Lung (tissue), 12 donors: ENCODE results near the gene SLC7A10. TPM values are rescaled to one million over a fixed set of nuclear protein-coding genes. Genes with fewer than 3 reads are reported as not detected.
"Not testable (repeated sequence)": the region's sequence is repeated elsewhere in the genome, so short reads cannot be mapped to it uniquely, and the experiment has no call there.

Source experiments
- ATAC-seq: fragments of 200-7000 bp; cut with Tn5 transposase; one replicate; pipeline ENCODE4 v1.9.1; 2020; ENCODE audit warnings: moderate number of reproducible peaks; ENCODE audit not compliant: insufficient read depth, low FRiP score
- DNase-seq, 3 donors: peaks; one replicate each; pipeline ENCODE4 v3.0.0-alpha.2; 2013 to 2017
- H3K27ac ChIP-seq, 2 donors: one replicate each; pipeline ENCODE4 v1.5.1; 2013; ENCODE audit warnings: mild to moderate bottlenecking in 2 of 2, moderate library complexity in 2 of 2, control low read depth in 1 of 2, inconsistent platforms in 1 of 2, low read depth in 1 of 2, low read length in 1 of 2
- H3K27me3 ChIP-seq, 3 donors: one replicate each; pipeline ENCODE4 v1.5.1; 2013; ENCODE audit warnings: low read length in 2 of 3; ENCODE audit not compliant: control insufficient read depth in 3 of 3, insufficient read depth in 3 of 3
- H3K36me3 ChIP-seq, 4 donors: one replicate each; pipeline ENCODE4 v1.5.1; 2013; ENCODE audit warnings: low read length in 4 of 4, mild to moderate bottlenecking in 1 of 4, moderate library complexity in 1 of 4; ENCODE audit not compliant: control insufficient read depth in 4 of 4, insufficient read depth in 4 of 4
- H3K4me1 ChIP-seq, 5 donors: one replicate each; pipeline ENCODE4 v1.5.1; 2013; ENCODE audit warnings: low read length in 5 of 5, mild to moderate bottlenecking in 2 of 5, moderate library complexity in 1 of 5; ENCODE audit not compliant: control insufficient read depth in 5 of 5, insufficient read depth in 5 of 5
- H3K4me3 ChIP-seq: one replicate; pipeline ENCODE4 v1.5.1; 2013; ENCODE audit warnings: mild to moderate bottlenecking, control low read depth, moderate library complexity
- H3K9ac ChIP-seq, 2 donors: one replicate each; pipeline ENCODE4 v1.5.1; 2013; ENCODE audit warnings: low read length in 2 of 2, control low read depth in 1 of 2; ENCODE audit not compliant: insufficient read depth in 1 of 2
- H3K9me3 ChIP-seq, 4 donors: one replicate each; pipeline ENCODE4 v1.5.1; 2013; ENCODE audit warnings: low read length in 3 of 4, mild to moderate bottlenecking in 1 of 4, moderate library complexity in 1 of 4; ENCODE audit not compliant: control insufficient read depth in 4 of 4, insufficient read depth in 3 of 4
- WGBS, 2 donors: extraction: QIAGEN DNeasy Blood & Tissue Kit; methylation state at CpG; one replicate each; pipeline ENCODE4 v1.1.7; 2013; 5-methylcytosine and 5-hydroxymethylcytosine counted together
- polyA plus RNA-seq, 2 donors: library from polyadenylated mRNA; stranded (reverse); fragments of 200-250 nt; gene quantifications; one replicate each; pipeline ENCODE4 v1.2.1, GENCODE V29; 2013
- total RNA-seq, 2 donors: library from RNA; depleted of rRNA in 1 of 2; stranded (reverse); fragments of >200 nt in 1 of 2; gene quantifications; one replicate each; pipeline ENCODE4 v1.2.1, GENCODE V29; 2014 to 2021
- TF ChIP-seq, protein P1 (sequence below): IDR thresholded peaks from 2 replicates; pipeline ENCODE4 v1.5.1; 2012; ENCODE audit warnings: mild to moderate bottlenecking; ENCODE audit errors: control extremely low read depth, extremely low read depth
- donor health status: control.
- donor health status: control.
- donor health status: Bipolar disorder and iron deficiency.
- donor health status: healthy.
- donor health status: DM: yes; HTN: yes; CAD: no.

The SLC7A10 gene
- total and polyA plus RNA-seq, 4 donors: 0.02 to 0.71 (median 0.16) TPM

DNA sequence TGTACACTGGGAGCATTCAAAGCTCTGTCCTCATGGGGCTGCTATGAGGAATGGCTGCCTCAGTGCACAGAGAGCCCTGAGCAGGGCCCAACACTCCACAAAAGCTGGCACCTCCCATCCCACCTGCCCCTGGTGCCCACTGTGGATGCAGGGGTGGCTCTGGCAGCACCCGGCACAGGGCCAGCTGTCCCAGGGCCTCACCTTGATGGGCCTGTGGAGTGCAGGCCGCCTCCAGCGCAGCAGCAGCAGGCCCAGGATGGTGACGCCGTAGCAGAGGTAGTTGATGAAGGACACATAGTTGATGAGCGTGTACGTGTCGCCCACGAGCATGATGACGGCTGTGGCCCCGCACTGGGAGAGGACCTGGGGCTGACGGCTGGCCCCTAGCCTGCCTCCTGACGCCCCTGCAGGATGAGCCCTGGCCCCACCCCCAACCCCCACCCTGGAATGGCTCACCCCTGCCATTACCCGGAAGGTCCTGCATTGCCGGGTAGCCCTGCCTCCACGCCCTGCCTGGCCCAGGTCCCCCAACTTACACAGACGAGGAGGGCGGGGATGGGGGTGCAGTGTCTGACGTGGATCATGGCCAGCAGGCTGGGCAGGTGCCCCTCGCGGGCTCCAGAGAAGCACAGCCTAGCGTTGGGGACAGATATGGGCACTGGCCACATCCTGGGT, 15.2 kb downstream of the SLC7A10 start:
- Histone ChIP-seq H3K9ac (no peak overlapping the region), H3K27me3 (no peaks in the 10 kb centered on the region), H3K9me3 (no peaks in the 10 kb centered on the region), H3K27ac (no peak overlapping the region), H3K36me3 (peaks cover 0 to 10% (median under 1%) of the 10 kb centered on the region in 4 donors), H3K4me1 (peaks cover 0 to 8% (median 0%) of the 10 kb centered on the region in 5 donors), H3K4me3 (no peak overlapping the region)
- TF ChIP-seq, protein P1, sequence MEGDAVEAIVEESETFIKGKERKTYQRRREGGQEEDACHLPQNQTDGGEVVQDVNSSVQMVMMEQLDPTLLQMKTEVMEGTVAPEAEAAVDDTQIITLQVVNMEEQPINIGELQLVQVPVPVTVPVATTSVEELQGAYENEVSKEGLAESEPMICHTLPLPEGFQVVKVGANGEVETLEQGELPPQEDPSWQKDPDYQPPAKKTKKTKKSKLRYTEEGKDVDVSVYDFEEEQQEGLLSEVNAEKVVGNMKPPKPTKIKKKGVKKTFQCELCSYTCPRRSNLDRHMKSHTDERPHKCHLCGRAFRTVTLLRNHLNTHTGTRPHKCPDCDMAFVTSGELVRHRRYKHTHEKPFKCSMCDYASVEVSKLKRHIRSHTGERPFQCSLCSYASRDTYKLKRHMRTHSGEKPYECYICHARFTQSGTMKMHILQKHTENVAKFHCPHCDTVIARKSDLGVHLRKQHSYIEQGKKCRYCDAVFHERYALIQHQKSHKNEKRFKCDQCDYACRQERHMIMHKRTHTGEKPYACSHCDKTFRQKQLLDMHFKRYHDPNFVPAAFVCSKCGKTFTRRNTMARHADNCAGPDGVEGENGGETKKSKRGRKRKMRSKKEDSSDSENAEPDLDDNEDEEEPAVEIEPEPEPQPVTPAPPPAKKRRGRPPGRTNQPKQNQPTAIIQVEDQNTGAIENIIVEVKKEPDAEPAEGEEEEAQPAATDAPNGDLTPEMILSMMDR: no peak
- no peak for ATAC-seq
- no peak for DNase-seq
- 89 to 91% methylated on average over 20 to 22 of the region's 22 CpGs for WGBS, 2 donors

DNA sequence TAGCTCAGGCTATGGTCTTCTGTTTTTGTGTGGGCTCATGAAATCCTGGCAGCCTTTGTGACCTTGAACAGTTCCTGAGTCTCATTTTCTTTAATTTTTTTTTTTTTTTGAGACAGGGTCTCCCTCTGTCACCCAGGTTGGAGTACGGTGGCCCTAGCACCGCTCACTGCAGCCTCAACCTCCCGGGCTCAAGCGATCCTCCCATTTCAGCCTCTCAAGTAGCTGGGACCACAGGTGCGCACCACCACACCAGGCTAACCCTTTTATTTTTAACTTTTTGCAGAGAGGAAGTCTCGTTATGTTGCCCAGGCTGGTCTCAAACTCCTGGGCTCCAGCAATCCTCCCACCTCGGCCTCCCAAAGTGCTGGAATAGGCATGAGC, 15.8 kb downstream of the SLC7A10 start:
- not testable (repeated sequence) for H3K4me1 ChIP-seq, H3K27ac ChIP-seq, H3K9ac ChIP-seq, ATAC-seq, H3K27me3 ChIP-seq, H3K9me3 ChIP-seq, DNase-seq, H3K4me3 ChIP-seq
- 94 to 96% methylated on average over 7 of the region's 7 CpGs for WGBS, 2 donors
- peaks cover 0 to 10% (median under 1%) of the 10 kb centered on the region in 4 donors for H3K36me3 ChIP-seq

DNA sequence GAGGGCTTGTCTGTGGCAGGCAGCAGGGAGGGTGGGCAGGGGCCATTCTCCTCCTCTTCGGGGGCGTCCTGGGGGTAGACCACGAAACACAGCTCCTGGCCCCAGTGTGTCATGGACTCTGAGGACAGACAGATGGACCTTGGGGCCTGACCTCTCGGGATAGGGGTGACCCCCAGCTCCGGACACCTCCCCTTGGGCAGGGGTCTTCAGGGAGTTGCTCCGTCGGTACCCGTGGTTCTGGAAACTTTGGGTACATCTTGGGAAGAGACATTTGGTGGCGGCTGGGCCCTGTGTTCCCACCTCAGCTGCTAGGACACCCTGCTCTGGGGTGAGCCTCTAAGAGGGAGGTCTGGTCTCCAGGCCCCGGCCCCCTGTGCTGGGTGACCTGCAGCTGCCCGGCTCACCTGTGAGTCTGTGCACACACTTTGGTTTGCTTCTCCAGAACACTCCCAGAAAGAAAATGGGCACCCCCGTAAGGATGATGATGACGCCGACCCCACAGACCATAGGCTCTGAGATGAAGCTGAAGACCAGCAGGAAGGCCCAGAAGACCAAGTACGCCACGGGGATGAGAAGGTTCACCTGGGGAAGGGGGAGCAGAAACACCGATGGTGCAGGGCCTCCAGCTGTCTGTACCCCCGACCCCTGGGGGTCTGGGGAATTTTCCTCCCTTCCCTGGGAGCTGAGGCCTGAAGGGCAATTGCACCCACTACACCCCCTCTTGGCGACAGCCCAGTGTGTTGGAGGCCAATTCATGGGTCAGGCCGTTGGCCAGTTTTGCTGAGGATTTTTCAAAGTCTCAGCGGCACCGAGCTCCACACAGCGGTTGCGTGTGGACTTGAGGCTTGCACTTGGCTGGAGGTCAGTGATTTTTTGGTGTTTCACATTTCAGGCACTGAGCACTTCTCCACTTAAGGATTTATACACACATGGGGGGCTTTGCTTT, 16.5 kb downstream of the SLC7A10 start:
- H3K27ac ChIP-seq: no peak overlapping the region
- TF ChIP-seq, protein P1: no peak
- peaks cover 0 to 8% (median 0%) of the 10 kb centered on the region in 5 donors for H3K4me1 ChIP-seq
- H3K27me3 ChIP-seq: no peaks in the 10 kb centered on the region
- H3K36me3 ChIP-seq: peaks cover 0 to 14% (median 2%) of the 10 kb centered on the region in 4 donors
- DNase-seq: peak in 1 of 3 donors; percentile 10
- ATAC-seq: no peak
- H3K9ac ChIP-seq: no peak overlapping the region
- 86 to 91% methylated on average over 24 of the region's 24 CpGs for WGBS, 2 donors
- H3K4me3 ChIP-seq: no peak overlapping the region
- H3K9me3 ChIP-seq: no peaks in the 10 kb centered on the region

DNA sequence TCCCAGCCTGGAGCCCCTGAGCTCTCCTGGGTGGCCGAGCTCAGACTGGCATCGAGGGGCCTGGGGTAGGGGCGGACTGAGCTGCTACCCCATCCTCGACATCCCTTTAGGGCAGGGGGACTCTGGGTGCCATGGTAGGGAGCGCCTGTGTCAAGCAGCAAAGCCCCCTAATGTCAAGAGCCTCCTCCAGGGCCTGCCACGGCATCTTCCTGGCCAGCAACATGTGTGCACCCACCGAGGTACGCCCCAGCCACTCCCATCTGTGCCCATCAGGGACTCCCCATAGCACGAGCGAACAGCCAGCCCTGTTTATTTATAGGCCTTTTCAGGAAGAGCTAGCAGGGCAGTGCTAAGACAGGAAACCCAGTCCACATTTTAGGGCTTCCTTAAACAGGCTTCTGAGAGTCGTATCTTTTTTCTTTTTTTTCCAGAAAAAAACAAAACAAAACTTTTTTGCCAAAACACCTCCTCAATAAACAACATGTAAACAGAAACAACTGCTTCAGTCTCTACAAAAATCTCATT, 17.2 kb downstream of the SLC7A10 start:
- ATAC-seq (no peak), DNase-seq (peak in 1 of 3 donors; percentile 17)
- Histone ChIP-seq H3K27me3 (no peaks in the 10 kb centered on the region), H3K27ac (no peak overlapping the region), H3K4me3 (no peak overlapping the region), H3K9ac (no peak overlapping the region), H3K4me1 (peaks cover 0 to 8% (median 0%) of the 10 kb centered on the region in 5 donors), H3K9me3 (no peaks in the 10 kb centered on the region), H3K36me3 (peaks cover 0 to 19% (median 2%) of the 10 kb centered on the region in 4 donors)
- TF ChIP-seq, protein P1: no peak
- WGBS, 2 donors: 54 to 62% methylated on average over 11 of the region's 11 CpGs
